GM12891 (cell line): ENCODE measurements around the gene PPP1R26.

Experiments
- POLR2A ChIP-seq: IDR thresholded peaks from 2 replicates; pipeline ENCODE4 v1.6.1; 2011; ENCODE audit warnings: low read depth, low read length, control low read depth
- POLR2AphosphoS5 ChIP-seq: IDR thresholded peaks from 2 replicates; pipeline ENCODE4 v1.6.1; 2011; ENCODE audit warnings: low read depth, low read length, control low read depth
- POU2F2 ChIP-seq: IDR thresholded peaks from 2 replicates; pipeline ENCODE4 v1.6.1; 2011; ENCODE audit warnings: low read depth, mild to moderate bottlenecking, control low read depth, low read length, moderate library complexity
- SPI1 ChIP-seq: IDR thresholded peaks from 2 replicates; pipeline ENCODE4 v1.6.1; 2011; ENCODE audit warnings: low read depth, low read length, control low read depth
- TAF1 ChIP-seq: IDR thresholded peaks from 2 replicates; pipeline ENCODE4 v1.6.1; 2011; ENCODE audit warnings: low read depth, low read length, control low read depth

DNA sequence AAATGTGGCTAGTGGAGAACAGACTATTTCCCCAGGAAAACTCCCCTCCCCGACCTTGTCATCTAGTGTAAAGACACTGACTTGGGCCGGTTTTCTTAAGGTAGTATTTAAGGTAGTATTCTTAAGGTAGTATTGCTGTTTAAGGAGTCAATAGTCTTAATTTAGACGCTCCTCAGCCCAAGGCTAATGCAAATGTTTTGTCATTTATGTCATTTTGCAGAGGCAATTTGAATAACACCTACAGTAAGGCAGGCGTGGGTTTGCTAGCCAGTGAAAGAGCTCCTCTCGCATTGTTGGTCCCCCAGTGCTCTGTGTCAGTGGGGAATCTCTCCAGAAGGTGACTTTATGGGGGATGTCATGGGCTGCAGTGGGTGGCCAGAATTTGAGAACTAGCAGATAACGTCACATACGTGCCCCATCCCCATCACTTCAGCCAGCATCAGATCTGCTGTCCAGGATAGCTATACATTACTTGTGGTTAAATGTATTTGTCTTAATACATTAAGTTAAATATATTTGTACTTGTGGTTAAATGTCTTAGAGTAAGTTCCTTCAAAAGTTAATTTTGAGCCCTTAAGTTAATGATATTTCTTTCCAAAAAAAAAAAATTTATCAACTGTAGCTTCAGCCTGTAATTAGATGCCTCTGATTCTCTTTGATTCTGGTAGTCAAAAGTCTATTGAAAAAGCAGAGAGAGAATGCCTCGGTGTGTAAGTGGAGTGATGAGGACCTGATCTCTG lies 2.6 kb downstream of the PPP1R26 start:
- TF ChIP-seq POLR2AphosphoS5 (no peak), POLR2A (no peak), TAF1 (no peak), POU2F2 (no peak), SPI1 (no peak)
